Omental fat pad (tissue), 4 donors: ENCODE measurements around the gene MROH7. TPM values are rescaled to one million over a fixed set of nuclear protein-coding genes. Genes with fewer than 3 reads are reported as not detected.

Experiments used
- ATAC-seq: fragments of 150-250 bp; one replicate; pipeline ENCODE4 v1.9.1; 2016; ENCODE audit warnings: mild to moderate bottlenecking, moderate library complexity; ENCODE audit not compliant: low FRiP score
- DNase-seq: peaks from one replicate; pipeline ENCODE4 v3.0.0-alpha.2; 2019; ENCODE audit warnings: low spot score
- CTCF ChIP-seq, 3 donors: fragments of 450-650 bp; IDR thresholded peaks; one replicate each; pipeline ENCODE4 v1.5.1; 2016 to 2017; ENCODE audit warnings: antibody characterized with exemption in 3 of 3, mild to moderate bottlenecking in 3 of 3, moderate library complexity in 2 of 3
- total RNA-seq, 4 donors: library from RNA; depleted of rRNA; stranded (reverse); fragments of >200 nt; gene quantifications; one replicate each; pipeline ENCODE4 v1.1.0, GENCODE V29; 2016

MROH7 gene
- total RNA-seq: 1 to 10 TPM in 3 of 4 donors, under 1 TPM in 1; 0.82 to 2.2 (median 1.4) TPM

- no peak for ATAC-seq
- TF ChIP-seq CTCF (IDR thresholded peaks at IDR 0.05): no peak
- no peak for DNase-seq
Observed at GRCh38 chr1:54640863-54641836, at the start of gene MROH7. TSS of gene MROH7 (plus strand) at chr1:54641786. CDS start at chr1:54652927, 11,141 bp downstream.

GRCh38 chr1:54593571-54594160 lies 47.9 kb upstream of the MROH7 start:
- no peak for TF ChIP-seq CTCF (IDR thresholded peaks at IDR 0.05)
- DNase-seq: no peak
- ATAC-seq: no peak

GRCh38 chr1:54594463-54594862 lies 47.1 kb upstream of the MROH7 start:
- no peak for TF ChIP-seq CTCF (IDR thresholded peaks at IDR 0.05)
- DNase-seq (no peak), ATAC-seq (no peak)

GRCh38 chr1:54595956-54596498 lies 45.6 kb upstream of the MROH7 start:
- no peak for DNase-seq
- TF ChIP-seq CTCF (IDR thresholded peaks at IDR 0.05): no peak
- no peak for ATAC-seq

- TF ChIP-seq CTCF (IDR thresholded peaks at IDR 0.05): no peak
- DNase-seq (no peak), ATAC-seq (no peak)
Observed at GRCh38 chr1:54596756-54597155, 44.8 kb upstream of the MROH7 start.

- no peak for ATAC-seq
- no peak for TF ChIP-seq CTCF (IDR thresholded peaks at IDR 0.05)
- no peak for DNase-seq
Observed at GRCh38 chr1:54597455-54598030, 44.0 kb upstream of the MROH7 start.
